Neural cell (in vitro differentiated cells): ENCODE results near the gene PTPRF.

Experiments used
- CTCF ChIP-seq: fragments of 450-650 bp; IDR thresholded peaks from 2 replicates; pipeline ENCODE4 v1.5.1; 2014; ENCODE audit warnings: antibody characterized with exemption, mild to moderate bottlenecking, moderate library complexity; ENCODE audit not compliant: poor library complexity, severe bottlenecking
- EP300 ChIP-seq: fragments of 450-650 bp; conservative IDR thresholded peaks from 2 replicates; pipeline ENCODE4 v1.6.1; 2014; ENCODE audit warnings: antibody characterized with exemption, mild to moderate bottlenecking, moderate library complexity; ENCODE audit not compliant: poor library complexity, severe bottlenecking
- EZH2 ChIP-seq: fragments of 200-600, 300-800 bp; shearing (Covaris generic), sonication (generic); IDR thresholded peaks from 2 replicates; pipeline ENCODE4 v1.6.1; 2014; ENCODE audit warnings: antibody characterized with exemption, low read length, borderline replicate concordance, mild to moderate bottlenecking; ENCODE audit not compliant: insufficient read depth, poor library complexity, severe bottlenecking
- POLR2AphosphoS5 ChIP-seq: IDR thresholded peaks from 2 replicates; pipeline ENCODE4 v1.6.1; 2012
- SMC3 ChIP-seq: fragments of 450-650 bp; conservative IDR thresholded peaks from 2 replicates; pipeline ENCODE4 v1.6.1; 2014; ENCODE audit warnings: antibody characterized with exemption, mild to moderate bottlenecking, moderate library complexity; ENCODE audit not compliant: poor library complexity

DNA sequence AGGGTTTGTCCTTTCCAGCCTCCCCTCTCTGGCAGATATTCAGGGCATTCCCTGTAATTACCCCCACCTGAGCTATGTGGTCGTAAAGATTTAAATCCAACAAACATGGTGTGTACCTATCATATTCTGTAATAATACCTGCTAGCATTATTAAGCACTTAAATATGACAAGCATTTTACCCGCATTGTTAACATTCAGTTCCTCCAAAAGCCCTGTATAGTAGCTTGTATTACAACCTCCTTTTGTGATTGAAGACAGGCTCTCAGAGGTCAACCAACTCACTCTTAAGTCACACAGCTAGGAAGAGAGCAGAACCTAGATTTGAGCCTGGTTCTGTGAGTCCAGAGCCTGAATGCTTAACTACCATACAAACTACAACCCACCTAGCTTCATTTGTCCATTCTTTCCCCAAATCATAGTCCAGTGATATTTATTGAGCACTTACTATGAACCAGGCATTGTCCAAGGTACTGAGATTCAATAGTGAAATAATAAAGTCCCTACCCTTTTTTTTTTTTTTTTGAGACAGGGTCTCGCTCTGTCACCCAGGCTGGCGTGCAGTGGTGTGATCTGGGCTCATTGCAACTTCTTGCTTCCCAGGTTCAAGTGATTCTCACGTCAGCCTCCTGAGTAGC, 105.4 kb downstream of the PTPRF start:
- TF ChIP-seq EZH2 (no peak), POLR2AphosphoS5 (no peak), CTCF (no peak), EP300 (no peak), SMC3 (no peak)
